ENCODE data around the gene KRTAP10-9. TPM values are rescaled to one million over a fixed set of nuclear protein-coding genes. Genes with fewer than 3 reads are reported as not detected.
"Not testable (repeated sequence)": the region's sequence is repeated elsewhere in the genome, so short reads cannot be mapped to it uniquely, and the experiment has no call there.

KRTAP10-9 gene, protein sequence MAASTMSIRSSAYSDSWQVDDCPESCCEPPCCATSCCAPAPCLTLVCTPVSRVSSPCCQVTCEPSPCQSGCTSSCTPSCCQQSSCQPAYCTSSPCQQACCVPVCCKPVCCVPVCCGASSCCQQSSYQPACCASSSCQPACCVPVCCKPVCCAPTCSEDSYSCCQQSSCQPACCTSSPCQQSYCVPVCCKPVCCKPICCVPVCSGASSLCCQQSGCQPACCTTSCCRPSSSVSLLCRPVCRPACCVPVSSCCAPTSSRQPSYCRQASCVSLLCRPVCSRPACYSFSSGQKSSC
- total RNA-seq: not detected in 2 replicates
- long read RNA-seq: 0 reads

DNA sequence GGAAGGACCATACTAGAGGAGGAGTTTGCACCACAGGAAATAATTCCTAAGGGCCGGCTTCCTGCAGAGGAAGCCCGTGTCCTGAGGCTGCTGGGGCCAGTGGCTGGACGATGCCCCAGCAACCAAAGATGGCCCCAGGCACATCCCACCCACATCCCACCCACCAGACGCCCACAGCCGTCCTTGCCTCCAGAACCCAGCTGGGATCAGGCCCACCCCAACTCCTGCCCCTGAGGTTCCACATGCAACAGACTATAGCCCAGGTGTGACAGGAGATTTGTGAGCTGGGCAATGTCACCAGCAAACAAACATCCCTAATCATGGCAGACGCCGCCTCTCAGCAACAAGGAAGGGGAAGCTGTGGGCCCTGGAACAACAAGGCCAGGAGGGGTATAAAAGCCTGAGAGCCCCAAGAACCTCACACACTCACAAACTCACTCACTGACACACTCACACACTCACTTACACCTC lies at the start of gene KRTAP10-9:
KRTAP10-9 (plus strand) TSS at position 421 of the 471 bp plus-strand sequence. CDS start 79 bp downstream, outside the sequence.
- no peaks in the 10 kb centered on the region for H3K4me1 Mint-ChIP-seq (ENCODE audit: unreplicated experiment)
- TF ChIP-seq, protein P1, sequence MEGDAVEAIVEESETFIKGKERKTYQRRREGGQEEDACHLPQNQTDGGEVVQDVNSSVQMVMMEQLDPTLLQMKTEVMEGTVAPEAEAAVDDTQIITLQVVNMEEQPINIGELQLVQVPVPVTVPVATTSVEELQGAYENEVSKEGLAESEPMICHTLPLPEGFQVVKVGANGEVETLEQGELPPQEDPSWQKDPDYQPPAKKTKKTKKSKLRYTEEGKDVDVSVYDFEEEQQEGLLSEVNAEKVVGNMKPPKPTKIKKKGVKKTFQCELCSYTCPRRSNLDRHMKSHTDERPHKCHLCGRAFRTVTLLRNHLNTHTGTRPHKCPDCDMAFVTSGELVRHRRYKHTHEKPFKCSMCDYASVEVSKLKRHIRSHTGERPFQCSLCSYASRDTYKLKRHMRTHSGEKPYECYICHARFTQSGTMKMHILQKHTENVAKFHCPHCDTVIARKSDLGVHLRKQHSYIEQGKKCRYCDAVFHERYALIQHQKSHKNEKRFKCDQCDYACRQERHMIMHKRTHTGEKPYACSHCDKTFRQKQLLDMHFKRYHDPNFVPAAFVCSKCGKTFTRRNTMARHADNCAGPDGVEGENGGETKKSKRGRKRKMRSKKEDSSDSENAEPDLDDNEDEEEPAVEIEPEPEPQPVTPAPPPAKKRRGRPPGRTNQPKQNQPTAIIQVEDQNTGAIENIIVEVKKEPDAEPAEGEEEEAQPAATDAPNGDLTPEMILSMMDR (IDR thresholded peaks at IDR 0.05): no peak
- H3K4me3 Mint-ChIP-seq (ENCODE audit: unreplicated experiment): no peak within 1 kb of the TSS
- no peak for DNase-seq (ENCODE audit: extremely low spot score, unreplicated experiment)
- H3K27ac Mint-ChIP-seq (ENCODE audit: unreplicated experiment): no peak within 1 kb of the TSS
- H3K36me3 Mint-ChIP-seq (ENCODE audit: unreplicated experiment): peaks cover 3% of the 10 kb centered on the region
- H3K27me3 Mint-ChIP-seq (ENCODE audit: unreplicated experiment): no peaks in the 10 kb centered on the region
- H3K9me3 Mint-ChIP-seq (ENCODE audit: unreplicated experiment): peaks cover 43% of the 10 kb centered on the region

DNA sequence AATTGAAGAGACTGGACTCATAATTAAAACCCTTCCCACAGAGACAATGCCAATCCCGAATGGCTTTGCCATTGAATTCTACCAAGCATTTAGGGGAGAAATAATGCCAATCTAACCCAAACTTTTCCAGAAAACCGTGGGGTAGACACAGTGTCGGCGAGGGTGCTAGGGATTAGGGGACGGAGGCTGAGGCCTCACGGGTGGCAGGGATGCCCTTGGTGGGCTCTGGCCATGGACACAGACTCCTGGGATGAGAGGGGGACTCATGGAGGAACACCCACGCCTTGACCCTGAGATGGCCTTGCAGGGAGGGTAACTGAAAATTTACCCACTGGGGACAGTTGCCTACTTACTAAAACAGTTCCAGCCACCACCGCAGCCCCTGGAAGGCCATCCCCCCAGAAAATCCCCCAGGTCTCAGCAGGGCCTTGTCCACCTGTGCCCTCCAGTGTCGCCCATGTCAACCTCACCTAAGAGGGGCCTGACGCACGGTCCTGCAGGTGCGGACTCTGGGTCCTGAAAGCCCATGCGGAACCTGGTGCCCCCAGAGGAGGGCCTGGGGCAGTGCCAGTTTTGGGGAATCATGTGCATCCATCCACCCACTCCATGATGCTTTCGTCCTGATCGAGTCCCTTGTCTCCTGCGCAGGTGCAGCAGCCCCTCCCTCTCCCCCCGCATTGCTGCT lies 48.4 kb upstream of the KRTAP10-9 start:
- TF ChIP-seq, protein P1 (IDR thresholded peaks at IDR 0.05): no peak
- H3K4me3 Mint-ChIP-seq (ENCODE audit: unreplicated experiment): no peak overlapping the region
- H3K27ac Mint-ChIP-seq (ENCODE audit: unreplicated experiment): no peak overlapping the region
- peaks cover 26% of the 10 kb centered on the region for H3K9me3 Mint-ChIP-seq (ENCODE audit: unreplicated experiment)
- peaks cover 7% of the 10 kb centered on the region for H3K27me3 Mint-ChIP-seq (ENCODE audit: unreplicated experiment)
- no peaks in the 10 kb centered on the region for H3K36me3 Mint-ChIP-seq (ENCODE audit: unreplicated experiment)
- H3K4me1 Mint-ChIP-seq (ENCODE audit: unreplicated experiment): peaks cover 3% of the 10 kb centered on the region
- peak; percentile 73 for DNase-seq (ENCODE audit: extremely low spot score, unreplicated experiment)

DNA sequence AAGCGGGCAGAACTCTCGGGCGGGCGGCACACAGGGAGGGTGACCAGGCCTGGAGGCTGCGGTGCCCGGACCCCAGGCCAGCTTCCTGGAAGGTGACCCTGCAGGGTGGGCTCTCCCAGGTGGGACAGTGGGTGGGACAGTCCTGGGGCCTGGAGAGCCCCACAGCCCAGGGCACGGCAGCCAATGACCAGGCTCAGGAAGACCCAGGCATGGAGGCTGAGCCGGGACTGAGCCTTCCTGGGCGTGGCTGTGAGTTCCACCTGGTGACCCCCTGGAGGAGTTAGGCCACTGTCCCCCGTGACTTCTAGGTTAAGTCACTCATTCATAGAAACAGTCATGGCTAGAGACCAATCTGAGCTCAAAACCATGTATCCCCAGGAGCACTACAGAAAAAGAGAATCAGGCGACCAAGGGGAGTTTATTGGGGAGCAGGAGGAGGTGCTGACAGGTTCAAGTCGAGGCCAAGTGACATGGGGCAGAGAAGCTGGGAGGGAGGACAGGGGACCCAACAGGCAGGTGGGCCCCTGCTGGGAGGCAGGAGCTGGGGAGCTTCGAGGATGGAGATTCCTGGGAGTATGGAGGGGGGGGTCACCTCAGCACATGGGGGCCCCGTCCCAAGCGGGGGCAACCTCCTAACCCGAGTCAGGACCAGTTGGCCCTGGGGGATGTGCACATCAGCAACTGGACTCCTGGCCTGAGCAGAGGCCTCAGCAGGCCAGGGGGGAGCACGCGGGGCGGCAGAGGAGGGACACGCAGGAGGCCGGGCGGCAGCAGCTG lies 47.6 kb upstream of the KRTAP10-9 start:
- peaks cover 3% of the 10 kb centered on the region for H3K4me1 Mint-ChIP-seq (ENCODE audit: unreplicated experiment)
- H3K27me3 Mint-ChIP-seq (ENCODE audit: unreplicated experiment): peaks cover 13% of the 10 kb centered on the region
- no peaks in the 10 kb centered on the region for H3K36me3 Mint-ChIP-seq (ENCODE audit: unreplicated experiment)
- peaks cover 26% of the 10 kb centered on the region for H3K9me3 Mint-ChIP-seq (ENCODE audit: unreplicated experiment)
- H3K4me3 Mint-ChIP-seq (ENCODE audit: unreplicated experiment): no peak overlapping the region
- peak; percentile 79 for DNase-seq (ENCODE audit: extremely low spot score, unreplicated experiment)
- H3K27ac Mint-ChIP-seq (ENCODE audit: unreplicated experiment): no peak overlapping the region
- TF ChIP-seq, protein P1 (IDR thresholded peaks at IDR 0.05): no peak

DNA sequence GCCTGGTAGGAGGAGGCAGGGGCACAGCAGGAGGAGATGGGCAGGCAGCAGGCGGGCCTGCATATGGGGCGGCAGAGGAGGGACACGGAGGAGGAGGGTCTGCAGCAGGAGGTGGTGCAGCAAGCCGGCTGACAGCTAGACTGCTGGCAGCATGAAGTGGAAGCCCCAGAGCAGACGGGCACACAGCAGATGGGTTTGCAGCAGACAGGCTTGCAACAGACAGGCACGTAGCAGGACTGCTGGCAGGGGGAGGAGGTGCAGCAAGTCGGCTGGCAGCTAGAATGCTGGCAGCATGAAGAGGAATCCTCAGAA lies 47.1 kb upstream of the KRTAP10-9 start:
- Mint-ChIP-seq H3K36me3 (ENCODE audit: unreplicated experiment) (no peaks in the 10 kb centered on the region), H3K4me1 (ENCODE audit: unreplicated experiment) (peaks cover 3% of the 10 kb centered on the region), H3K27me3 (ENCODE audit: unreplicated experiment) (peaks cover 16% of the 10 kb centered on the region), H3K9me3 (ENCODE audit: unreplicated experiment) (peaks cover 26% of the 10 kb centered on the region), H3K27ac (ENCODE audit: unreplicated experiment) (no peak overlapping the region), H3K4me3 (ENCODE audit: unreplicated experiment) (no peak overlapping the region)
- TF ChIP-seq, protein P1 (IDR thresholded peaks at IDR 0.05): no peak
- DNase-seq (ENCODE audit: extremely low spot score, unreplicated experiment): peak; percentile 40

DNA sequence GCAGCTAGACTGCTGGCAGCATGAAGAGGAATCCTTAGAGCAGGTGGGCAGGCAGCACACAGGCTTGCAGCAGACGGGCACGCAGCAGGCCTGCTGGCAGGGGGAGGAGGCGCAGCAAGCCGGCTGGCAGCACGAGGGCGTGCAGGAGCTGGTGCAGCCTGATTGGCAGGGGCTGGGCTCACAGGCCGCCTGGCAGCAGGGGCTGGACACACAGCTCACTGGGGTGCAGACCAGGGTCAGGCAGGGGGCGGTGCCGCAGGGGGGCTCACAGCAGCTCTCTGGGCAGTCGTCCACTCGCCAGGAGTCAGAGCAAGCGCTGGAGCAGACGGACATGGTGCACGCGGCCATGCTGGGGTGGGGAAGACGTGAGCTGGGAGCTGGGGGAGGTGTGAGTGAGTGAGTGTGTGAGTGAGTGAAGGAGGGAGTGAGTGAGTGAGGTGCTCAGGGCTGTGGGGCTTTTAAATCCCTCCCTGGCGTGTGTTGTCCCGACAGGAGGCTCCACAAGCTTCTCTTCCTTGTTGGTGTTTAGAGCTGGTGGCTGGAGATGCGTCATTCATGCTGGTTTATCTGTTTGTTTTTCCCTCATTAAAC lies 46.6 kb upstream of the KRTAP10-9 start, which contains the start of gene KRTAP10-5:
KRTAP10-5 (minus strand) TSS at position 374 of the 591 bp plus-strand sequence; CDS start at position 348, 26 bp downstream.
- not testable (repeated sequence) for H3K4me3 Mint-ChIP-seq (ENCODE audit: unreplicated experiment); H3K4me1 Mint-ChIP-seq (ENCODE audit: unreplicated experiment); H3K36me3 Mint-ChIP-seq (ENCODE audit: unreplicated experiment); H3K27ac Mint-ChIP-seq (ENCODE audit: unreplicated experiment)
- Mint-ChIP-seq H3K9me3 (ENCODE audit: unreplicated experiment) (peaks cover 26% of the 10 kb centered on the region), H3K27me3 (ENCODE audit: unreplicated experiment) (peaks cover 21% of the 10 kb centered on the region)
- DNase-seq (ENCODE audit: extremely low spot score, unreplicated experiment): peak; percentile 80

All from osteocyte (in vitro differentiated cells).